HL-60 (cell line): ENCODE results near the gene LIPT2.

Experiments
- GABPA ChIP-seq: IDR thresholded peaks from 2 replicates; pipeline ENCODE4 v1.6.1; 2012; ENCODE audit warnings: low read depth
- POLR2AphosphoS5 ChIP-seq: IDR thresholded peaks from 2 replicates; pipeline ENCODE4 v1.6.1; 2012; ENCODE audit warnings: low read depth
- TF ChIP-seq, protein P1 (sequence below): IDR thresholded peaks from one replicate; pipeline ENCODE4 v1.5.1; 2011; ENCODE audit warnings: low read length, control low read depth, inconsistent platforms; ENCODE audit not compliant: insufficient read depth

DNA sequence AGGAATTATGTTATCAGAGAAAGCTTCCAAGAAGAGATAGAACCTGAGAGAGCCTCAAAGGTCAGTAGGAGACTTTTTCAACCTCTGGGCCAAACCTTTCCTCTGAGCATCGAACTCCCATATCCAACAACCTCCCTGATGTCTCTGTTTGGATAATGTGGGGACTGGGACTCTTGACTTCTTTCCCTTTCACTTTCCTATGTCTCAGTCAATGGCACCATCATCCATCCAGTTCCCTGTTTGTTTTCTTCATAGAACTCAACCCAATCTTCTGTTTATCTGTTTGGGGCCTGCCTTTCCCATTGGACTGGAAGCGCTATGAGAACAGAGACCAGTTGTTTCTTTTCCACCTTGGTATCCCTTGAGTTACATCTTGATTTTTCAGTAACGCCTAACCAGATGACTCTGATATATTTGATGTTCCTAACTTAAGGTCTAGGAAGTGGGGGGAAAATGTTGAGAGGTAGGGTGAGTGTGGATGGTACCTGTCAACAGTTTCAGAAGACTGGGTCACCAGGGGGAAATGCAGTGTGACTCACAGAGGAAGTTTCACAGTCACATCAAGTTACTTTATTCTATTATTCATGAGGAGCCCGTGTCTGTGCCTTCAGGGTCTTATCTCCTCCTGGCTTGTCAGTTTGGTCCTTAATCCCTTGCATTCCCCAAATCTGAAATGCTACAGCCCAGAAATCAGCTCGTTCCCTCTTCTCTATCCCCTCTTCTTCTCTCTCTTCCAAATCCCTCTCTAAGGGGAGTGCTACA lies 21.7 kb downstream of the LIPT2 start:
- TF ChIP-seq, protein P1, sequence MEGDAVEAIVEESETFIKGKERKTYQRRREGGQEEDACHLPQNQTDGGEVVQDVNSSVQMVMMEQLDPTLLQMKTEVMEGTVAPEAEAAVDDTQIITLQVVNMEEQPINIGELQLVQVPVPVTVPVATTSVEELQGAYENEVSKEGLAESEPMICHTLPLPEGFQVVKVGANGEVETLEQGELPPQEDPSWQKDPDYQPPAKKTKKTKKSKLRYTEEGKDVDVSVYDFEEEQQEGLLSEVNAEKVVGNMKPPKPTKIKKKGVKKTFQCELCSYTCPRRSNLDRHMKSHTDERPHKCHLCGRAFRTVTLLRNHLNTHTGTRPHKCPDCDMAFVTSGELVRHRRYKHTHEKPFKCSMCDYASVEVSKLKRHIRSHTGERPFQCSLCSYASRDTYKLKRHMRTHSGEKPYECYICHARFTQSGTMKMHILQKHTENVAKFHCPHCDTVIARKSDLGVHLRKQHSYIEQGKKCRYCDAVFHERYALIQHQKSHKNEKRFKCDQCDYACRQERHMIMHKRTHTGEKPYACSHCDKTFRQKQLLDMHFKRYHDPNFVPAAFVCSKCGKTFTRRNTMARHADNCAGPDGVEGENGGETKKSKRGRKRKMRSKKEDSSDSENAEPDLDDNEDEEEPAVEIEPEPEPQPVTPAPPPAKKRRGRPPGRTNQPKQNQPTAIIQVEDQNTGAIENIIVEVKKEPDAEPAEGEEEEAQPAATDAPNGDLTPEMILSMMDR, result no peak
- no peak for TF ChIP-seq GABPA
- no peak for TF ChIP-seq POLR2AphosphoS5
